GM19395 (cell line): ENCODE results near the gene HIRIP3.
"Not testable (repeated sequence)": the region's sequence is repeated elsewhere in the genome, so short reads cannot be mapped to it uniquely, and the experiment has no call there.

Experiments
- ATAC-seq: cut with Tn5 transposase; IDR thresholded peaks from one replicate; pipeline ENCODE4 v1.9.1; 2021; ENCODE audit warnings: mild to moderate bottlenecking, moderate library complexity; ENCODE audit not compliant: unreplicated experiment

Gene HIRIP3

GRCh38 chr16:29995324-29995910 is at the start of gene HIRIP3:
TSS of gene HIRIP3 (minus strand) at chr16:29995617. CDS start at chr16:29995605, 12 bp downstream.
- peak; percentile 60 for ATAC-seq

DNA sequence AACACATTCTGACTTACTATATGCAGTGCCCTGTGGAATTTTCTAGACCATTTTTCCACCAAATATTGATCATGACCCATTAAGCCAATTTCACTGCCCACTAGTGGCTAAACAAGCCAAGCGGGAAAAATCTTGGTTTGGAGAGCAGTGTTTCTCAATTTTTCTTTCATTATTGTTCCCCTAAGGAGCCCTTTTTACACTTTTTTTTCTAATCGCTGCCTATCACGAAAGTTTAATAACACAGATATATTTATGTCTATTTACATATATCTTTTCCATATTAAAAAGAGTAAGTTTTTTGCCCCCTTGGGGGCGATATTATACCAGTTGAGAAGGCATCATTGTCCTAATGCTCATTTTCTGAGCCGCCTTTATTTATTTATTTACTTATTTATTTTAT is 46.4 kb upstream of the HIRIP3 start:
- no peak for ATAC-seq

DNA sequence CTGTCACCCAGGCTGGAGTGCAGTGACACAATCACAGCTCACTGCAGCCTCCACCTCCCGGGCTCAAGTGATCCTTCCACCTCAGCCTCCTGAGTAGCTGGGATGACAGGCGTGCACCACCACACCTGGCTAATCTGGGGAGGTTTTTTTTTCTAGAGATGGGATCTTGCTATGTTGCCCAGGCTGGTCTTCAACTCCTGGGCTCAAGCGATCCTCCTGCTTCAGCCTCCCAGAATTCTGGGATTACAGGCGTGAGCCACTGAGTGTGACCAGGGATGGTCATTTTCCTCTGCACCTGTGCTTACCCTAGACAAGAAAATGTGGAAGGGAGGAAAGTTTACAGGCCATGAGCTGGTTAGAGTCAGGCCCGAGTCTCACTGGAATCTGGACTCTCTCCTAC is 45.3 kb upstream of the HIRIP3 start:
- not testable (repeated sequence) for ATAC-seq

DNA sequence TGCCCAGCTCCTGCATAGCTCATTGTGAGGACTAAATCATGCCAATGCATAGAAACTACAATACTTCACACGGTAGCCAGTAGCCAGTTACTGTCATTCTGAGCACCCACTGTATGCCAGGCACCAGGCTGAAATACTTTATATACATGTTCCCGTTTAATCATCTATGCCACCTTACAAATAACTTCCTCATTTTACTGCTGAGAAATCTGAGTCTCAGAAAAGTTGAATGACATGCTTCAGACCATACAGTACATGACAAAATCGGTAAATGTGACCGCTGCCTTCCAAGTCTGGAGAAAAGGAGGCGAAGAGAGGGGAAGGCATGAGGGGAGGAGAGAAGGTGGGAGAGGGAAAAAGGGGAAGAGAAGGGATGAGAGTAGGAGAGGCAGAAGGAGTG is 44.8 kb upstream of the HIRIP3 start:
- no peak for ATAC-seq

- no peak for ATAC-seq
Observed at GRCh38 chr16:30033270-30033669, 37.9 kb upstream of the HIRIP3 start.

- ATAC-seq: no peak
Observed at GRCh38 chr16:30032083-30032819, 36.8 kb upstream of the HIRIP3 start.

GRCh38 chr16:30031477-30031918 is 36.1 kb upstream of the HIRIP3 start:
- no peak for ATAC-seq

GRCh38 chr16:30030841-30031413 is 35.5 kb upstream of the HIRIP3 start, which contains the start of gene TLCD3B:
TSS of gene TLCD3B (minus strand) at chr16:30031271. CDS start at chr16:30030527, 744 bp downstream.
- no peak for ATAC-seq

DNA sequence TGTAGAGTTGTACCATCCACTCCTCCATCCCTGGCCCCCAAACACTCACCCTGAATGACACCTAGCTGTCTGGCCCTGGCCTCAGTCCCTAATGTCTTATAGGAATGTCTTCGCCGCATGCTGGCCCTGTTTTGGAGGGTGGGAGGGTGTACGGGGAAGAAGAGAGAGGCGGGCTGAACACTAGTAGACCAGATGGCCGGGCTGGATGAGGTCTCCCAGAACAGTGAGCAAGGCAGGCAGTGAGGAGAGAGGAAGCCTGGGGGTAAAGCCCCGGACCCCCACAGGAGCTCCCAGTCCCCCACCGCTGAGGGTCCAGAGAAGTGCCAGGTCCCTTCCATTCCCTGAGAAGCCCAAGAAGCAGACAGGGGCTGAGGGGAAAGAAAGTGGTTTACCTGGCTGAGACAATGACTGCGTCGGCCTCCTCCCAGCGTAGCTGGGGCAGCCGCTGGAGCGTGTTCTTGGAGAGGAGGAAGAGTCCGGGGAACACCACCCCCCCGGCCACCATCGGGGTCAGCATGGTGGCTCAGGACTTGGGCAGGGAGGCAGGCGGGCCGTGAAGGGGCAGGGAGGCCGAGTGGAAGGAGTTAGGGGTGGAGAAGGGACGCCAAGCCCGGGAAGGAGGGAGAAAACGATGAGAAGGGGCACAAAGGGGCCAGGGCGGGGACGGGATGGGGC is 34.7 kb upstream of the HIRIP3 start:
- no peak for ATAC-seq

GRCh38 chr16:30028438-30029076 is 33.1 kb upstream of the HIRIP3 start:
- ATAC-seq: no peak

DNA sequence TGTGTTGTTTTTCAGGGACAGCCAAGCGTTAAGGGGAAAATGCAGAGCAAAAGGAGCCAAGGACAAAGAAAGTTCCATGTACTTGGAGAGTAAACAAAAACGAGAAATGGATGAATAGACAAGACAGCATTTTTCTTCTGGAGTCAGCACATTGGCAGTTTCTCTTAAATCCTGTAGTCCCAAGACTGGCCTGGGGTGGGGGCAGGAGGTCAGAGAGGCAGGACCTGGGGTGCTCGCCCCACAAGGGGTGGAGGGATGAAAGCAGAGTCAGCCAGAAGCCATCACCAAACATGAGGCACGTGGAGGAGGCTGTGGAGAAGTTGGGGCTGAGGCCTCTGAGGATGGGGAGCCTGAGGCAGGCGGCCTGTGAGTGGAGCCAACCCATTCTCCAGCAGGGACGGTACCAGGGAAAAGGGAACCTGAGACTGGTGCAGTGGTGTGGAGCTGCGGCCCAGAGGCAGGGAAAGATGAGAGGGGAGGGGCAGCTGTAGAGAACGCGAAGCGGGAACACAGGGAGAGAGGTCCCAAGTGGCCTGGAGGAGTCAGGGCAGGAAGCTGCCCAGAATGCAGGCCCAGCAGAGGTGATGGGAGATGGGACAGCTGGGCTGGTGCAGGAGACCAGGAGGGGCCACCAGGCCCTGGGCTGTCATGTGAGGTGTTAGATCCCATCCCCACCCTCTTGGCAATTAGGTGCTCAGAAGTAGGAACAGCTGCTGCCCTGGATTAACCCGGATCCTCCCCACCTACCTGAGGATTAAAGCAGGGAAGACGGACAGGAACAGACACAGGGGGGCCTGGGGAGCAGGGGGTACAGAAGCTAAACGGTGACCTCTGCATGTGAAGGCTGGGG is 32.4 kb upstream of the HIRIP3 start:
- no peak for ATAC-seq

- no peak for ATAC-seq
Observed at GRCh38 chr16:30026449-30026848, 31.0 kb upstream of the HIRIP3 start.

- no peak for ATAC-seq
Observed at GRCh38 chr16:30025574-30025973, 30.2 kb upstream of the HIRIP3 start.

DNA sequence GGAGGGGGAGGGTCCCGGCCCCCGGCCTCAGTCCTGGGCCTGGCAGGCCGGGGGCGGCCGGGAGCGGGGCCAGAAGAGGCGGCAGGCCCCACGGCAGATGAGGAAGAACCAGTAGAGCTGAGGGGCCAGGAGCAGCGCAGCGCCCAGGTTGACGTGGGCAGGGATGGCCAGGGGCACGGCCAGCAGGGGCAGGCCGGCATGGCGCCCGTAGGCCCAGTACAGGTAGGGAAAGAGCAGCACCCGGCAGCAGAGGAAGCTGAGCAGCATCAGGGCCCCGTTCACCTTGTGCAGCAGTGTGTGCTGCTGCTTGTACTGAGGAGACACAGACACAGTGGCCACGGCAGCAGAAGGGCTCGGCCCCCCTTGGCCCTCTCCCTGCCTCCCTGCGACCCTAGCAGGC is 29.7 kb upstream of the HIRIP3 start:
- ATAC-seq: no peak

DNA sequence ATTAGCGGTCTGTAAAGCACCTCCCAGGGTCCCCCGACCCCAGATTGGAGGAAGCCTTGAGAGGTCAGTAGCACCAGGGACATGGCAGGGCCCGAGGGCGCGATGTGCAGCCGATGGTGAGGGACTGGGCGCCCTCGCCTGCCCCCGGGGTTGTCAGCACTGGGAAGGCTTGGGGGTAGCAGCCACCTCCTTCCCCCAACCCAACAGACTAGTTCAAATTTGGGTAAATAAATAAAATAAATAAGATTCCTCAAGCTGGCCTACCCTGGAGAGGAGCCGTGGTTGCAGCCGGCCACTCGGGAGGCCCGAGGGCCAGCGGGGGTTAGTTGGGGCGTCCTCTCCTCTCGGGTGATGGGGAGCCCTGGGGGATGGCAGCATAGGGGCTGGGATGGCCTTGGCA is 29.0 kb upstream of the HIRIP3 start:
- ATAC-seq: no peak

GRCh38 chr16:30023586-30023985 is 28.2 kb upstream of the HIRIP3 start:
- no peak for ATAC-seq

GRCh38 chr16:30022887-30023286 is 27.5 kb upstream of the HIRIP3 start, which contains the start of gene C16orf92:
TSS of gene C16orf92 (plus strand) at chr16:30023198. CDS start at chr16:30023341, 143 bp downstream.
- no peak for ATAC-seq

- ATAC-seq: no peak
Observed at GRCh38 chr16:30018731-30019158, 23.3 kb upstream of the HIRIP3 start.

DNA sequence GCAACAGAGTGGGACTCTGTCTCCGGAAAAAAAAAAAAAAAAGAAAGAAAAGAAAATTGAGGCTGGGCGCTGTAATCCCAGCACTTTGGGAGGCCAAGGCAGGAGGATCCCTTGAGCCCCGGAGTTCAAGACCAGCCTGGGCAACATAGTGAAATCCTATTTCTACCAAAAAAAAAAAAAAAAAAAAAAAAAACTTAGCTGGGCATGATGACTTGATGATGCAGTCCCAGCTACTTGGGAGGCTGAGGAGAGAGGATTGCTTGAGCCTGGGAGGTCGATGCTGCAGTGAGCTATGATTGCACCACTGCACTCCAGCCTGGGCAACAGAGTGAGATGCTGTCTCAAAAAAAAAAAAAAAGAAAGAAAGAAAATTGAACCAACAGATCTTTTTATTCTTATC is 22.5 kb upstream of the HIRIP3 start:
- not testable (repeated sequence) for ATAC-seq

DNA sequence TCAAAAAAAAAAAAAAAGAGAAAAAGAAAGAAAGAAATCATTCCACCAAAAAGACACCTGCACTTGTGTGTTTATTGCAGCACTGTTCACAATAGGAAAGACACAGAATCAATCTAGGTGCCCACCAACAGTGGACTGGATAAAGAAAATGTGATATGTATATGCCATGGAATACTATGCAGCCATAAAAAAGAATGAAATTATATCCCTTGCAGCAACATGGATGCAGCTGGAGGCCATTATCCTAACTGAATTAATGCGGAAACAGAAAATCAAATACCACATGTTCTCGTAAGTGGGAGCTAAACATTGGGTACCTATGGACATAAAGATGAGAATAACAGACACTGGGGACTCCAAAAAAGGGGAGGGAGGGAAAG is 21.9 kb upstream of the HIRIP3 start:
- ATAC-seq: no peak
